ENCODE results near the gene CYP1A2. TPM values are rescaled to one million over a fixed set of nuclear protein-coding genes. Genes with fewer than 3 reads are reported as not detected.

Gene CYP1A2
- total RNA-seq, 2 experiments from 2014 or later = not detected

GRCh38 chr15:74749832-74750231 lies 1.2 kb downstream of the CYP1A2 start:
- intact Hi-C loops (cut with micrococcal nuclease) = no loop called here
- no peak for DNase-seq
- no peaks in the 10 kb centered on the region for H3K9me3 Mint-ChIP-seq
- no peak overlapping the region for H3K4me3 Mint-ChIP-seq
- CTCF ChIA-PET = interaction anchor here (0.5 kb wide), 1 partner anchor 19 kb away, joined by 3 read pairs; no protein-coding TSS in a partner anchor
- no peaks in the 10 kb centered on the region for H3K27me3 Mint-ChIP-seq
- H3K4me1 Mint-ChIP-seq (ENCODE audit: low read depth) = no peaks in the 10 kb centered on the region
- H3K36me3 Mint-ChIP-seq = no peaks in the 10 kb centered on the region
- no peak overlapping the region for H3K27ac Mint-ChIP-seq
- POLR2A ChIA-PET = no interaction called here

GRCh38 chr15:74750751-74751150 lies 2.1 kb downstream of the CYP1A2 start:
- ChIA-PET CTCF (interaction anchor here (1.4 kb wide), 1 partner anchor 20 kb away, joined by 5 read pairs; no protein-coding TSS in a partner anchor), POLR2A (no interaction called here)
- Mint-ChIP-seq H3K36me3 (no peaks in the 10 kb centered on the region), H3K4me3 (no peak overlapping the region), H3K27me3 (no peaks in the 10 kb centered on the region), H3K27ac (no peak overlapping the region), H3K9me3 (no peaks in the 10 kb centered on the region), H3K4me1 (ENCODE audit: low read depth) (no peaks in the 10 kb centered on the region)
- DNase-seq = no peak
- intact Hi-C loops (cut with micrococcal nuclease) = no loop called here

GRCh38 chr15:74752011-74752410 lies 3.4 kb downstream of the CYP1A2 start:
- intact Hi-C loops (cut with micrococcal nuclease) = no loop called here
- no peaks in the 10 kb centered on the region for H3K36me3 Mint-ChIP-seq
- no peaks in the 10 kb centered on the region for H3K9me3 Mint-ChIP-seq
- POLR2A ChIA-PET = no interaction called here
- CTCF ChIA-PET = interaction anchor here (1.4 kb wide), 1 partner anchor 18 kb away, joined by 5 read pairs; no protein-coding TSS in a partner anchor
- no peaks in the 10 kb centered on the region for H3K27me3 Mint-ChIP-seq
- no peak overlapping the region for H3K4me3 Mint-ChIP-seq
- no peak overlapping the region for H3K27ac Mint-ChIP-seq
- H3K4me1 Mint-ChIP-seq (ENCODE audit: low read depth) = no peaks in the 10 kb centered on the region
- DNase-seq = no peak

GRCh38 chr15:74752531-74752930 lies 3.9 kb downstream of the CYP1A2 start:
- Mint-ChIP-seq H3K36me3 (no peaks in the 10 kb centered on the region), H3K27me3 (no peaks in the 10 kb centered on the region), H3K4me1 (ENCODE audit: low read depth) (no peaks in the 10 kb centered on the region), H3K27ac (no peak overlapping the region), H3K9me3 (no peaks in the 10 kb centered on the region), H3K4me3 (no peak overlapping the region)
- ChIA-PET POLR2A (no interaction called here), CTCF (no interaction called here)
- intact Hi-C loops (cut with micrococcal nuclease) = no loop called here
- DNase-seq = no peak

- no peak for DNase-seq
- Mint-ChIP-seq H3K4me1 (ENCODE audit: low read depth) (no peaks in the 10 kb centered on the region), H3K36me3 (no peaks in the 10 kb centered on the region), H3K27ac (no peak overlapping the region), H3K9me3 (no peaks in the 10 kb centered on the region), H3K4me3 (no peak overlapping the region), H3K27me3 (peaks cover 2% of the 10 kb centered on the region)
- ChIA-PET CTCF (interaction anchor here (2.1 kb wide), 1 partner anchor 14 kb away, joined by 11 read pairs; no protein-coding TSS in a partner anchor), POLR2A (no interaction called here)
- intact Hi-C loops (cut with micrococcal nuclease) = no loop called here
Measured at GRCh38 chr15:74754593-74755215, 6.1 kb downstream of the CYP1A2 start.

GRCh38 chr15:74758736-74759135 lies 10.1 kb downstream of the CYP1A2 start:
- DNase-seq = no peak
- Mint-ChIP-seq H3K9me3 (no peaks in the 10 kb centered on the region), H3K4me1 (ENCODE audit: low read depth) (no peaks in the 10 kb centered on the region), H3K27me3 (peaks cover 2% of the 10 kb centered on the region), H3K27ac (no peak overlapping the region), H3K4me3 (no peak overlapping the region), H3K36me3 (no peaks in the 10 kb centered on the region)
- POLR2A ChIA-PET = no interaction called here
- intact Hi-C loops (cut with micrococcal nuclease) = no loop called here
- CTCF ChIA-PET = interaction anchor here (1.1 to 3.2 kb wide), 4 partner anchors 12 to 127 kb away, joined by 3 to 35 read pairs (median 6); no protein-coding TSS in a partner anchor

- no peak overlapping the region for H3K4me3 Mint-ChIP-seq
- intact Hi-C loops (cut with micrococcal nuclease) = no loop called here
- CTCF ChIA-PET = interaction anchor here (0.7 to 1.9 kb wide), 5 partner anchors 9 to 134 kb away, joined by 3 to 8 read pairs (median 4); no protein-coding TSS in a partner anchor
- no peaks in the 10 kb centered on the region for H3K4me1 Mint-ChIP-seq (ENCODE audit: low read depth)
- H3K9me3 Mint-ChIP-seq = no peaks in the 10 kb centered on the region
- H3K27me3 Mint-ChIP-seq = peaks cover 4% of the 10 kb centered on the region
- no peak overlapping the region for H3K27ac Mint-ChIP-seq
- no peaks in the 10 kb centered on the region for H3K36me3 Mint-ChIP-seq
- POLR2A ChIA-PET = interaction anchor here (0.7 kb wide), 1 partner anchor 128 kb away, joined by 3 read pairs; no protein-coding TSS in a partner anchor
- no peak for DNase-seq
Measured at GRCh38 chr15:74762791-74763150, 14.1 kb downstream of the CYP1A2 start.

- POLR2A ChIA-PET = interaction anchor here (0.7 kb wide), 2 partner anchors 127 to 128 kb away, joined by 3 read pairs; no protein-coding TSS in a partner anchor
- no peak for DNase-seq
- no peaks in the 10 kb centered on the region for H3K36me3 Mint-ChIP-seq
- intact Hi-C loops (cut with micrococcal nuclease) = no loop called here
- no peaks in the 10 kb centered on the region for H3K9me3 Mint-ChIP-seq
- H3K27me3 Mint-ChIP-seq = peaks cover 4% of the 10 kb centered on the region
- CTCF ChIA-PET = interaction anchor here (0.8 to 1.9 kb wide), 4 partner anchors 127 to 132 kb away, joined by 3 to 8 read pairs (median 4); no protein-coding TSS in a partner anchor
- no peaks in the 10 kb centered on the region for H3K4me1 Mint-ChIP-seq (ENCODE audit: low read depth)
- no peak overlapping the region for H3K27ac Mint-ChIP-seq
- H3K4me3 Mint-ChIP-seq = no peak overlapping the region
Measured at GRCh38 chr15:74763416-74763815, 14.8 kb downstream of the CYP1A2 start.

GRCh38 chr15:74767167-74768098 lies 18.8 kb downstream of the CYP1A2 start:
- intact Hi-C loops (cut with micrococcal nuclease) = loop anchor here (5.0 kb wide), 1 partner anchor 395 kb away; no protein-coding TSS in a partner anchor
- no peaks in the 10 kb centered on the region for H3K9me3 Mint-ChIP-seq
- H3K27me3 Mint-ChIP-seq = peaks cover 5% of the 10 kb centered on the region
- CTCF ChIA-PET = interaction anchor here (0.6 to 22.0 kb wide), 14 partner anchors 13 to 149 kb away, joined by 3 to 1220 read pairs (median 23); partner anchors contain the start of genes CLK3, CPLX3, CSK and CYP1A1
- peaks cover 14% of the 10 kb centered on the region for H3K4me1 Mint-ChIP-seq (ENCODE audit: low read depth)
- POLR2A ChIA-PET = no interaction called here
- no peak overlapping the region for H3K4me3 Mint-ChIP-seq
- no peaks in the 10 kb centered on the region for H3K36me3 Mint-ChIP-seq
- no peak for DNase-seq
- H3K27ac Mint-ChIP-seq = no peak overlapping the region

- no peak overlapping the region for H3K27ac Mint-ChIP-seq
- no peak for DNase-seq
- ChIA-PET CTCF (interaction anchor here (0.6 to 22.0 kb wide), 30 partner anchors 9 to 560 kb away, joined by 3 to 1220 read pairs (median 6); partner anchors contain the start of genes CLK3, COX5A, CPLX3 and CSK), POLR2A (interaction anchor here (0.6 to 1.0 kb wide), 3 partner anchors 9 to 126 kb away, joined by 3 read pairs; no protein-coding TSS in a partner anchor)
- no peaks in the 10 kb centered on the region for H3K36me3 Mint-ChIP-seq
- peaks cover 5% of the 10 kb centered on the region for H3K27me3 Mint-ChIP-seq
- H3K4me3 Mint-ChIP-seq = no peak overlapping the region
- H3K4me1 Mint-ChIP-seq (ENCODE audit: low read depth) = peaks cover 16% of the 10 kb centered on the region
- intact Hi-C loops (cut with micrococcal nuclease) = loop anchor here (5.0 kb wide), 1 partner anchor 396 kb away; no protein-coding TSS in a partner anchor
- H3K9me3 Mint-ChIP-seq = no peaks in the 10 kb centered on the region
Measured at GRCh38 chr15:74768099-74768770, 19.6 kb downstream of the CYP1A2 start.

- no peak overlapping the region for H3K27ac Mint-ChIP-seq
- intact Hi-C loops (cut with micrococcal nuclease) = loop anchor here (1.0 to 5.0 kb wide), 2 partner anchors 134 to 397 kb away; no protein-coding TSS in a partner anchor
- H3K36me3 Mint-ChIP-seq = no peaks in the 10 kb centered on the region
- CTCF ChIA-PET = interaction anchor here (0.5 to 22.0 kb wide), 48 partner anchors 9 to 559 kb away, joined by 3 to 1220 read pairs (median 5); partner anchors contain the start of genes CLK3, COX5A, CPLX3 and CSK
- peaks cover 5% of the 10 kb centered on the region for H3K27me3 Mint-ChIP-seq
- no peaks in the 10 kb centered on the region for H3K9me3 Mint-ChIP-seq
- DNase-seq = peak; percentile 80
- POLR2A ChIA-PET = interaction anchor here (0.6 to 1.0 kb wide), 3 partner anchors 9 to 127 kb away, joined by 3 read pairs; no protein-coding TSS in a partner anchor
- H3K4me1 Mint-ChIP-seq (ENCODE audit: low read depth) = peaks cover 21% of the 10 kb centered on the region
- H3K4me3 Mint-ChIP-seq = no peak overlapping the region
Measured at GRCh38 chr15:74768771-74769342, 20.2 kb downstream of the CYP1A2 start.

Measured in activated CD4-positive, alpha-beta memory T cell treated with anti-CD3 and anti-CD28 coated beads for 36 hours (primary cell).